ENCODE results near the gene ATAD3A.
A peak's percentile ranks its signal among the peaks of the same experiment; 100 is the strongest.
"Not testable (repeated sequence)": the region's sequence is repeated elsewhere in the genome, so short reads cannot be mapped to it uniquely, and the experiment has no call there.

The ATAD3A gene

DNA sequence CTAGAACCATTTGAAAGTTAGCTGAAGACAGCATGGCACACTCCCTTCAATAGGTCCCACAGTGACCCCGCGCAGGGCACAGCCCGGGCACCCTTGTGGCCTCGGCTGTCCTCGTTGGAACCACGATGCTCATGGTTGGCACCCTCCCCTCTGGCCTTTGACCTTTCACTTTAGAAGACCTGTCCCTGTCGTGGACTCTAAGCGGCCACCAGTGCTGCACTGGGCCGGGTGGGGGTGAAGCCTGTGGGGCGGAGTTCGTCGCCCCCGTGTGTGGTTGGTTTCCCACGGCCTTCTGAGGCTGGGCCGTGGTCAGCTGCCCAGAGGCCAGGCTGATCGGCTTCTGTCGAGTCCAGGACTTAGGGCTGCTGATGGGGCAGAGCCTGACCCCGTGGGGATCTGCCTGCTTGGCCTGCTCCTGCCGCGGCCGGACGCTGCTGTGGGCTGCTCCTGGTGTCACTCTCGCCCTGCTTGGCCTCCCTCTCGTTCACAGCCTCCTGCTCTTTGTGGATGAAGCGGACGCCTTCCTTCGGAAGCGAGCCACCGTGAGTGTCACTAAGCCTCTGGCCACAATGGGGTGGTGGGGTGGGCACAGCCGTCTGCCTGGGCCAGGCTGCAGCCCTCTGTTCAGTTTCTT is 12.9 kb downstream of the ATAD3A start:
- not testable (repeated sequence) for DNase-seq

DNA sequence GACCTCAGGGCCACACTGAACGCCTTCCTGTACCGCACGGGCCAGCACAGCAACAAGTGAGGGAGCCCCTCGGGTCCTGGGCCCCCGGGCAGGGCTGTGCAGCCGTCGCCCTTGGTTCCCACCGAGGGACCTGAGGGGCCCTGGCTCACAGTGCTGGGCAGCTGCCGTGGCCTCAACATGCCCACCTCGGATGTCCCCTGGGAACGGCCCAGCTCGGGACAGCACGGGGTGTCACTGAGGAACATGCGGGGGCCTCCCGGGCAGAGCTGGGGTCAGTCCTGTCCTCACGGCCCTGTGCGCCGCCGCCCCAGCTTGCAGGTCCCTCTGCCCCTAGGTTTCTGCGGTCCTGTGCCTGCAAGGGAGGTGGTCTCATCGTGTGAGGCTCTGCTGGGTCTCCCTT is 14.5 kb downstream of the ATAD3A start:
- not testable (repeated sequence) for DNase-seq

DNA sequence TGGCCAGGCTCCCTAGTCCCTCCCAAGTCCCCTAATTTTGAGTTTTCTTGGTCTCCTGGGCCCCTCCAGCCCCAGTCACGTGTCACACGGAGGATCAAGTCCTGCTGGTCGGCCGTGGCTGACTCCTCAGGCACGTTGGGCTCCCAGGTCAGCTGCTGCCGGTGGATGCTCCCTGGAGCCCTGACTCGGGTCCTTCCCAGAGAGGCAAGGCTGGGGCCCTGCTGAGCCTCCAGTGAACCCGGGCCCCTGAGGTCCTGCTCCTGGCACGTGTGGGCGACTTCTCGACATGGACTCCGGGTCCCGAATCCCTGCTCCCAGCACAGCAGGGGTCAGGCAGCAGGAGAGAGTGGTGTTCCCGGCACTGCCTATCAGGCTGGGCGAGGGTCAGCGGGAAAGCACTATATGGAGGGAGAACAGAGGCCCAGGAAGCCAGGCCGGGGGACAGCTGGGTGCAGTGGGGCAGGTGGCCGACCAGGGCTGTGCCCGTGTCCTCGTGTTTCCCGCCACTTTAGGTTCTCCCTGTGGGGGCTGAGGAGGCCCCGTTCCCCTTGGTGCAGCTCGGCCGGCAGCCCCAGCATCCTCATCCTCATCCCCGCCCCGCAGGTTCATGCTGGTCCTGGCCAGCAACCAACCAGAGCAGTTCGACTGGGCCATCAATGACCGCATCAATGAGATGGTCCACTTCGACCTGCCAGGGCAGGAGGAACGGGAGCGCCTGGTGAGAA is 15.3 kb downstream of the ATAD3A start:
- DNase-seq = no peak

DNA sequence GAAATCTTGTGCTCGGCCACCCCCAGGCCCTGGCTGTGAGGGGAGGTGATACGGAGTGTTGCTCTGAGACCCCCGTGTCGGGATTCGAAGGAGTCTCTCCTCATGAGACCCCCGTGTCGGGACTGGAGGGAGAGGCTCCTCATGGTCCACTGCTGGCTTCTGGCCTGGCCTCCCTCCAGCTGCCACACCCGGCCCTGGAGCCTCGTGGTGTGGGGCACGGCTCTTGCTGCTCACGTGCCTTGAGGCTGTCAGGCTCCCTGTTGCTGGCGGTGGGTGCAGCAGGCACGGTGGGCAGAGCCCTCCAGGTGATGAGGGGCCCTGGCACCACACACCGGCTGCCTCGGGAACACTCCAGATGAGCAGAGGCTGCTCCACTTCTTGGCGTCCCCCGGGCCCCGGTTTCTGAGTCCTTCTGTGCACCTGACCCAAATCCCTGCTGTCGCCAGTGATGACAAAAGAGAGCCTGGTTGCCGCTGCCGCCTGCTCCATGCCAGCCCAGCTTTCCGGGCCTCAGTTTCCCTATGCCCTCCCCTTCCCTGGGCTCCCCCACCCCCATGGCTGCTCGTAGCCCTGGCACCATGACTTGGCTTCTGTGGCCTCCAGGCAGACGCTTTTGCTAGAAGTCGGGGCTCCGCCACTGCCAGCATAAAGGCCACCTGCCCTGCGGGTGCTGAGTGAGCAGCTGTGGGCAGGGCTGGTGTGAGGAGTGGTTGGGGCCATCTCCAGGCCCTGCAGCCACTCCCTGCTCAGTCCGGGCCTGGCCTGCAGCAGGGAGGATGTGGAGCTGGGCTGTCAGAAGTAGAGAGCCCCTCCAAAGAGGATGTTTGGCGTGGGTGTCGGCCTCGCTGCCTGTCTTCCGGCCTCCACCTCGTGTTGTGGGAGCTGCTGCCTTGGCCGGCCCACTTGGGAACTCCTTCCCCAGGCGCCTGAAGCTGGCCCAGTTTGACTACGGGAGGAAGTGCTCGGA is 16.6 kb downstream of the ATAD3A start:
- no peak for DNase-seq

DNA sequence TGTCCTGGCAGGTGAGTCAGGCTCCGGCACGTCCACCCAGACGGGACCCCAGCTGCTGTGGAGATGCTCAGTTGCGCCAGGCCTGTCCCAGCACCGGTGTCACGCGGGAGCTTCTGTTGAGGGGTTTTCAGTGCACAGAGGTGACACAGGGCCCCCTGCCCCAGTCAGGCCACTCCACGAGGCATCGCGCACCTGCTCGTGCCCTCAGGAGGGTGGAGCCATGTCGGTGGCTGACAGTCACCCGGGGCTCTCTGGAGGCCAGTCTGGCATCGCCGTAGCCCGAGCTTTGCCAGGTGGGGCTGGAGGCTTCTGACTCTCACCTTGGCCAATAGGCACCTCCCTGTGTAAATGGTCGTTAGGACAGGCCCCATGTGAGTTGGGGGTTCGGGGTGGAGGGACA is 17.4 kb downstream of the ATAD3A start:
- no peak for DNase-seq

DNA sequence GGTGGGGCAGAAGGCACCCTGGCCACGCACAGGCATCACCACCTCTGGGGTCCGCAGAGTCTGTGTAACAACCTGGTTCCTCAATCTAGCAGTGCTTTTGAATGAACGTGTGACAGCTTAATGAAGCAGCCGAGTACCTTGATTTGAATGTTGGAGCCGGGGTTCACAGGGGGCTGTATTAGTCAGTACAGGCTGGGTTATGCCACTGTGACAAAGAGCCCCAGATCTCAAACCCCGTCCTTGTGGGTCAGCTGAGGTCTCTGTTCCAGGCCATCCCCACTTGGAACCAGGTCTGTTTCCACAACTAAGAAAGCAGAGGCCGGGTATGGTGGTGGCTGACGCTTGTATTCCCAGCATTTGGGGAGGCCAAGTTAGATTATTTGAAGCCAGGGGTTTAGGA is 18.0 kb downstream of the ATAD3A start:
- no peak for DNase-seq

DNA sequence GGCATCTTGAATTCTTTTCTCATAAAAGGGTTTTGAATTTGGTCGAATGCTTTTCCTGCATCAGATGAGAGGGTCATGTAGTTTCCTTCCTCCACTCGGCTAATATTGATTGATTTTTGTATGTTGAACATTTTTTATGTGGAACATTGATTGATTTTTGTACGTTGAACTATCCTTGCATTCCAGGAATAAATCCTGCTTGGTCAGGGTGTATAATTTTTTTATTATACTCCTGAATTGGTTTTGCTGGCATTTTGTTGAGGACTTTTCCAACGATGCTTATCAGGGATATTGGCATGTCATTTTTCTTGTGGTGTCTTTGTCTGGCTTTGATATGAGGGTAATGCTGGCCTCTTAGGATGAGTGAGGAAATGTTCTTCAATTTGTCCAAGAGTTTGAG is 20.0 kb downstream of the ATAD3A start:
- no peak for DNase-seq

DNA sequence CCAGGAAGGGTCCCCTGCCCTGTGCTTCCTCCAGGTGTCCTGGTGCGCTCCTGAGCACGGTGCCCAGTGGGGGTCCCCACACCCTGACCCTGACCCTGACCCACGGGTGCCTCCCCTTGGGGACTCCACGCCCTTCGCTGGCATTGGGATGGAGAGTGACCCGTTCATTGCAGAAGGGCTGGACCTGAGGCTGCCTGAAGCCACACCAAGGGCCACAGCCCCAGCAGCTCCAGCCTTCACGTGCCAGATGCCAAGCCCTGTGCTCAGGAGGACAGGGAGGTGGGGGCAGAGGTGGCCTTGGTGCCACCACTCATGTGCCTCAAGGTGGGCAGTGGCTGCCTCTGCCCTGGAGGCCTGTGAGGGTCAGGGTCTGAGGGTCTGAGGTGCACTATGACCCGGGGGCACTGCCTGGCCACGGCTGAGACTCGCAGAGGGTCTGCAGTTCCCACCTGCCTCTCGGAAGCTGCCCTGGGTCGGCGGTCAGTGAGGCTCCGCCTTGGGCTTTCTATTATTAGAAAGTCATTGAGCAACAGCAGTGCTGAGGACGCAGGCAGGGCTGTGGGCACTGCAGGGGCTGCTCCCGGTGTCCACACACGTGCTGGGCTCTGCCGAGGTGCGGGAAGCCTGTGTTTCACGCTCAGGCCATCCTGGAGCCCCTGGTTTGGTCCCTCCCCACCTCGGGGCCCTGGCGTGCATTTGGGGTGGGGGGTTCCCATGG is 21.4 kb downstream of the ATAD3A start:
- not testable (repeated sequence) for DNase-seq

DNA sequence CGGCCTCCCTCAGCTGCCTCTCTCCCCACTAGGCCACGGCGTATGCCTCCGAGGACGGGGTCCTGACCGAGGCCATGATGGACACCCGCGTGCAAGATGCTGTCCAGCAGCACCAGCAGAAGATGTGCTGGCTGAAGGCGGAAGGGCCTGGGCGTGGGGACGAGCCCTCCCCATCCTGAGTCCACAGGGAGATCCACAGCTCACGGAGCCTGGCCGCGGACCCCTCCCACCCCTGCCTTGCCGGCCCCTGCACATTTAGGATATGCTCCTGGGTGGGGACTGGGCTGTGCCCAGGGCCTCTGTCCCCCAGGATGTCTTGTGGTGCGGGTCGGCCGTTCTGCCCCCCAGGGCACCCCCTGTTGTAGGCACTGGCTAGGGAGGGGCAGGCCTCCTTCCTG is 21.9 kb downstream of the ATAD3A start:
- not testable (repeated sequence) for DNase-seq

DNA sequence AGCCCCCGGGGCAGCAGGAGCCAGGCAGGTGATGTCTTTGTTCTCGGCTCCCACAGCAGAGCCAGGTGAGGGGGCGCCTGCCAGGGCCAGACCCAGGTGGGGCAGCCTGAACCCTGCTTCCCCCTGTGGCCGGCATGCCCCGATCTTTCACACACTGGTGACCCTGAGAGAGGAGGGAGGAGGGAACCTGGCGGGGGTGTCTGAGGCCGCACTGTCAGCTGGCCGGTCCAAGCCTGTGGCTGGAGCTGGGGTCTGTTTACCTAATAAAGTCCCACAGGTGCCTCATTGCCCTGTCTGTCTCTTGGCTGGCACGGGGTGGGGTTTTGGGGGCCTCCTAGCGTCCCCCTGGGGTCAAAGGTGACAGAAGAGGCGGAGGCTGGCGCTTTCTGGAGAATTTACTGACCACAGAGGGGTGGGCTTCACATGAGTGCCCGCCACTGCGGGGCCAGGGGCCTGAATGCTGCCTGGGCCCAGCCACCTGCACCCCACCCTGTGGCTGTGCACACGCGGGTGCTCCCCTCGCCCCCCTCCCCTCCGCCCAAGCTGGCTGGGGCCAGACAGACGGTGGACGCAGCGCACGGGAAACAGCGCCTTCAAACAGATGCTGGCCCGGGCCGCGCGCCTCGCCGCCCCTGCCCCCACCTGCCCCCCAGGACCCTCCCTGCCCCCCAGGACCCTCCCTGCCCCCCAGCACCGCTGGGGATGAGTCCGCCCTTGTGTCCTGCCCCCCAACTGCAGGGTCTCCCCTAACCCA is 22.6 kb downstream of the ATAD3A start:
- no peak for DNase-seq

DNA sequence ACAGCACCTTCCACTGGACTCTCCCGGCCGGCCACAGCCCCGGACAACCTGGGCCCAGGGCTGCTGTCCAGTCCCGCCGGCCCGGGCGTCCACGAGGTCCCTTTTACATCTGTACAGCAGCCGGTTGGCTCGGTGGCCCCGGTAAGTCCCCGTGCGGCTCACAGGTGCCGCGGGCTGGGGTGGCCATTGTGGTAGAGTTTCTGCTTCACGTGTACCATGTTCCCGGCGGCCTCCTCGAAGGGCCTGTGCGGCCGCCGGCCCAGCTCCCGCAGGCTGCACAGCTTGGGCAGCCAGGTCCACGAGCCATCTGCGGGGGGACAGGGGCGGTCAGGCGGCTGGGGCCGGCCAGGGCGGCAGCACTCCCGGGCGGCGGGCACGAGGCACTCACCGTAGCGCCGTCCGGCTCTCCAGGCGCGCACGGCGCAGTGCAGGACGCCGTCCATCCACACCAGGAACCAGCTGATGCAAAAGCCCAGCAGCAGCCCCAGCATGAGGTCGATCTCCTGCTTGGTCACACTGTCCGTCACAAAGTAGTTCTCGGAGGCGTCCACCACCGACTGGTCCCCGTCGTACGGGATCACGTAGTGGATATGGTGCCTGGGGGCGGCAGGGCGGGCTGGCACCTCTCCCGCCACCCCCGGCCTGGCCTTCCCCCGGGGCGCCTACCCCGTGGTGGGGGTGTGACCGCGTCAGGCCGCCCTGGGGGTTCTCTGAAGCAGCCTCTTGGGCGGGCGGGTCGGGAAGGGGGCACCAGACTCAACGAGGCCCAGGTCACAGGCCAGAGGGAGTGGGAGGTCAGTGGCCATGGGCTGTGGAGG is 23.4 kb downstream of the ATAD3A start:
- no peak for DNase-seq

DNA sequence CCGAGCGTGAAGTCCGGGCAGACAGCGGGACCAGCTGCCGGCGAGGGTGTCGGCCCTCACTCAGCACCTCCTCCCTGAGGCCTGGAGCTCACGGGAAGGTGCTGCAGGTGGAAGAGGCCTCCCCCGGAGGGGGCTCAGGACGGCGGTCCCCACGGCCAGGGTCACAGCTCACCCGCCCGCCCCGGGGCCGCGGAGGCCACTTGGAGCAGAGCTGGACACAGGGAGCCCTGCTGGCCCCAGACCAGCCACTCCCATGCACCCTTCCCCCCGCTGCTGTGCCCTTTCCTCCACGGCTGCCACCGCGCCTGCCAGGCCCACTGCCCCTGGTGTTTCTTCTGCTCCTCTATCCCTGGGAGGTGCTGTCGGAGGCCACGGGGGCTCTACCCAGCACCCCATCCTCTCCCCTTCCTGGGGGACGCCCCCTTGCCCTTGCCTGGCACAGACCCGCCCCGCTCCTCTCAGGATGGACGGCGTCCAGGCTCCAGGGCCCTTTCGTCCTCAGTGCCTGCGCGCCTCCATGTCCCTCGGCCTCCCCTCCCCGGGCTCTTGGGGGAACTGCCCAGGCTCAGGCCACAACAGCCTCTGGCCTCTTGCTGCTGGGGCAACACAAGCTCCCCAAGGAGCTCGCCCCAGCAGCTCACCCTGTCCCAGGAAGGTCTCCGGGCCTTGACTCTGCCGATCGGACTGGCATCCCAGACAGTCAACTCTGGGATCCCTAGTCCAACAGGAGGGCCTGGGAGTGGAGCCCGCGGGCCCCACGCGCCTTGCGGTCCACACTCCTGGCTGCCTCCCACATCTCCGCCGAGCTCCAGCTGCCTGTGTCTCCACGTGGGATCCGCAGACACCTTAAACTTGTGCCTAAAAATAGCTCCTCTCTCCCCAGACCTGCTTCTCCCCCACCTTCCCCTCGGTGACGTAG is 24.3 kb downstream of the ATAD3A start:
- no peak for DNase-seq

DNA sequence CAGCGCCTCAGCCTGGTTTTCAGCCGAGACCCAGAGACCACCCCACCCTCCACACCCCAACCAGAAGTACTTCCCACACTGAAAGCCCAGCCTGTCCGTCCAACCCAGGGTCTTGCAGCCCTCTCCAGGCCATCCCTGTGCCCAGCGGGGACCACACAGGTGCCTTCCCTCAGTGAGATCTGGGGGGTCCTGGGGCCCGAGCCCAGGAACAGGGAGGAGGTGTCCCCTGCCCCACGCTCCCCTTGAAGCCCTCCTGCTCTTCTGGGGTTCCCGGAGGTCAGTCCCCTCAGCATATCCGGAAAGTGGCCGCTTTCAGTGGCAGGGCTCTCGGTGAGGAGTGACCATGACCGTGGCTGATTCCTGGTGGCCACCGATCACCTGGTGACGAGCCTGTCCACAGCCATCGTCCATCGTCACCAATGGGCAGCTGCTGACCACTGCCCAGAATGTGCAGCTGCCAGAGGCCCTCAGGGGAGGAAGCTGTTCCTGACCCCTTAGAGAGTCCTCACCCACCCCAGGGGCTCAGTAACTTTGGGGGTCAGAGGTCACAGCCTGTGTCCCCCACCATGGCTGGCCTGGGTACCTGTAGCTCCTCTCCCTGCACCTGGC is 25.1 kb downstream of the ATAD3A start:
- no peak for DNase-seq

DNA sequence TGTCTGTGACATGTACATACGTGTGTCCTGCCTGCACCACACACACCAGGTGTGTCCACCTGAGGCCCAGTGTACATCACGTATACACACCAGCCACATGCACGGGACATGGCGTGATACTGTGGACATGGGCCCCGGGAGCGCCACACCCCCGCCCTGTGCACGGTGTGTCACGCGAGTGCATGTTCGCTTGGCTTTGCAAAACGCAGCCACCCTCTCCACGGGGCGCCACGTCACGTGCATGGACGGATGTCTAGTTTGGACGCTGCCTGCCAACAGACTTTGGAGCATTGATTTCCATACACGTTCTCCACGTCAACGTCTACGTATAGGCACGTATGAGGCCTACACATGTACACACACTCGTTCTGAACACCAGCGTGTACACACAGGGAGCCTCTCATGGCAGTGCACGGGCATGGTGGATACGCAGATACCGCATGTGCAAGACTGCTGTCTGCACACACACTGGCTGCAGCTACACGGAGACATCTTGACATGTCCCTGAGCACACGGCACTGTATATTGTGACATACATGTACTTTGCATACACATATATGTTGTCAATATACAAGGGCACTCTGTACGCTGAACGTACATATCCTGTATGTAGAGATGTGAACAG is 25.8 kb downstream of the ATAD3A start:
- no peak for DNase-seq

DNA sequence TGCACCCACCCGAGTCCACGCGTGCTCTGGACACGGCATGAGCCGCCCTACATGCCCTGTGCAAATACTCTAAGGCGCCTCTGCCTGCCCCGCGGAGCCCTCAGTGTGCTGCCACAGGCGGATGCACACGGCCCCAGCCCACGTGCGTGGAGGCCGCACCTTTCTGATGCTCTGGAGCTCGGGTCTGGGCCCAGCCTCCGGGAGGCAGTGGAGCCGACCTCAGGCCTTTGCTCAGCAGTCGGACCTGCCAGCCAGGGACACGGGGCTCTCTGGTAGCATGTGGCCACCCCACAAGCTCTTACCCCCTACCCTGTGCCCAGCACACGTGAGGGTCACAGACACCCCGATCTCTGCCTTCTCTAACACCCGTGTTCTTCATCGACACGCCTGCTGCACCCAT is 26.4 kb downstream of the ATAD3A start:
- no peak for DNase-seq

DNA sequence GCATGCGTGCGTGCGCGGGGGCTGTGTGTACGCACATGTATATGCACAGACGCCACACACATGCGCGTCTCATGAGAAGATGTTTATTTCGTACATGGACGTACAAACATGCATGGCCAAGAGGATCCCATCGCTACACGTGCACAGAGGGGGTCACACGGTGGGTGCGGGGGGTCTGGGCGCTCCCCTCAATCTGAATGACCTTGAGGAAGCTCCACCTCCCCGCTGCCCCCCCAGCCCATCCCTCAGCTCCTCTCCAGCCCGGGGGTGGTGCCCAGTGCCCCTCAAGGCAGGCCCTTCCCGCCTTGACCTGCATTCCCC is 27.0 kb downstream of the ATAD3A start:
- DNase-seq = no peak

DNA sequence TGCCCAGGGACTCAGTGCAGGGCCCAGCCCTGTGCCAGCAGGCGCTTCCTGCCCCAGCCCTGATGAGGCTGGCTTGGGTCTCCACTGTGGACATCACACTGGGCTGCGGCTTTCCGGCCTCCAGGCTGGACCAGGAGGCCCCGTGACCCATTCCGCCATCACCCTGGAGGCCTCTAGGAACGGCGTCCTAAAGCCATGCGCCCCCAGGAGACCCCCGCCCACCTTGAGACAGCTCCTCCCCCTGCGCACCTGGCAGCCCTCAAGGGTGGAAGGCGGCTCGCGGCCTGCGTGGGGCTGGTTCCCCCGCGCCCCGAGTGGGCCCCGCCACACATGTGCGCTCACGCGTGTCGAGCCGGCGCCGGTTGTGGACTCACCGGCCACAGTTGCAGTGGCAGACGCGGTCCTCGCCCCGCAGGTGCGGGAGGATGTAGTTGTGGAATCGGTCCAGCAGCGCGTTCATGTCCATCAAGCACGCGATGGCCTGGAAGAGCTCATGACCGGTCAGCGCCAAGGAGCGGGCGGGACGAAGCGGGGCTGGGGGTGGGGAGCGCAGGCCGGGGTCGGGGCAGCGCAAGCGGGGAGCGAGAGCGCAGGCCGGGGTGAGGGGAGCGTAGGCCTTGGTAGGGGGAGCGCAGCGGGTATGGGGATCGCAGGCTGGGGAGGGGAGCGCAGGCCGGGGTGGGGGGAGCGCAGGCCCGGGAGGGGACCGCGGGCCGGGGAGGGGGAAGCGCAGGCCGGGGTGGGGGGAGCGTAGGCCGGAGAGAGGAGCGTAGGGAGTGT is 27.5 kb downstream of the ATAD3A start:
- DNase-seq = peak; percentile 18

DNA sequence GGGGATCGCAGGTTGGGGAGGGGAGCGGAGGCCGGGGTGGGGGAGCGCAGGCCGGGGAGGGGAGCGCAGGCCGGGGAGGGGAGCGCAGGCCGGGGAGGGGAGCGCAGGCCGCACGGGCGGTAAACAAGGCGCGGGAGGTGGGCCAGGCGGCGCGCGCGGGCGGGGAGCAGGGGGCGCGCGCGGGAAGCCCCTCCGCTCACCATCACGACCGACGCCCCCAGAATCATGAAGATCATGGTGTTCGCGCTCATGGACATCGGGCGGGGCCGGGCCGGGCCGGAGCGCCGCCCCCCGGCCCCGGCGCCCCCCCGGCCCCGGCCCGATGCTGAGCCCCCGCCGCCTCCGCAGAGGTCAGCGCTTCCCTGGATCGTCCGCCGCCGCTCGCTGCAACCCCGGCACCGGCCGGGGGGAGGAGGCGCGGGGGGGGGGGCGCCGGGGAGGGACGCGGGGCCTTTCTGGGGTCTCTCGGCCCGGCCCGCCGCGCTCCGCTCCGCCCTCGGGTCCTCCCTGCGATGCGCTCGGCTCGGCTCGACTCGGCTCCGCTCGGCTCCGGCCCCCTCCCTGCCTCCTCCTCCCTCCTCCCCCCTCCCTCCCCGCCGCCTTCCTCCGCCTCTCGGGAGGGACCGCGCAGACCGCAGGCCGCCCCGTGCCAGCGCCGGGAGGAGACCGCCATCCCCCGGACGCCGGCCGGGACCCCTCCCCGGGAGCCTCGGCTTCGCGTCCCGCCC is 28.3 kb downstream of the ATAD3A start, which contains the start of gene TMEM240:
TMEM240 (minus strand) TSS at position 535 of the 728 bp plus-strand sequence; CDS start at position 257, 278 bp downstream.
- DNase-seq = peak; percentile 62
